ENCODE results near the gene PLCD3. TPM values are rescaled to one million over a fixed set of nuclear protein-coding genes. Genes with fewer than 3 reads are reported as not detected.

The PLCD3 gene
- total and polyA plus RNA-seq, 2 of the 13 experiments (the other 11 are each of a cell fraction or from before 2014, with no cell fraction given): 11.3 to 39.1 TPM

- 0 out of 2 replicates have a peak, but pooled peaks have one; percentile 39 for TF ChIP-seq THAP9 (CRISPR knock-in tag; IDR thresholded peaks at IDR 0.05; ENCODE audit: borderline replicate concordance)
- no peak for TF ChIP-seq CEBPB (IDR thresholded peaks at IDR 0.05; ENCODE audit: borderline replicate concordance, low read depth, low read length)
- TF ChIP-seq SNAPC4 (CRISPR knock-in tag; IDR thresholded peaks at IDR 0.05): no peak
- peak; percentile 17; the same call in 1 of the 2 replicates for TF ChIP-seq KDM2A (CRISPR knock-in tag; IDR thresholded peaks at IDR 0.05; ENCODE audit: borderline replicate concordance, low read depth)
- 0 out of 2 replicates have a peak, but pooled peaks have one; percentile 66 for TF ChIP-seq ARNT2 (CRISPR knock-in tag; IDR thresholded peaks at IDR 0.05; ENCODE audit: low read depth)
- peak; percentile 46; the same call in 1 of the 2 replicates for TF ChIP-seq SSRP1 (CRISPR knock-in tag; IDR thresholded peaks at IDR 0.05)
- 0 out of 2 replicates have a peak, but pooled peaks have one; percentile 31 for TF ChIP-seq ZNF800 (CRISPR knock-in tag; IDR thresholded peaks at IDR 0.05)
- TF ChIP-seq RFXANK (CRISPR knock-in tag; IDR thresholded peaks at IDR 0.05): peak; percentile 22; the same call in 1 of the 2 replicates
- TF ChIP-seq ATF6 (CRISPR knock-in tag; conservative IDR thresholded peaks at IDR 0.05): 0 out of 2 replicates have a peak, but pooled peaks have one; percentile 26
- peak; percentile 44; the same call in 1 of the 2 replicates for TF ChIP-seq SOX5 (CRISPR knock-in tag; IDR thresholded peaks at IDR 0.05; ENCODE audit: borderline replicate concordance)
- TF ChIP-seq ZNF256 (CRISPR knock-in tag; conservative IDR thresholded peaks at IDR 0.05): peak; percentile 62; the same call in 1 of the 2 replicates
- peak; percentile 71; the same call in 1 of the 2 replicates for TF ChIP-seq SALL2 (CRISPR knock-in tag; IDR thresholded peaks at IDR 0.05)
- peak; percentile 79; the same call in 1 of the 2 replicates for TF ChIP-seq ZNF790 (CRISPR knock-in tag; IDR thresholded peaks at IDR 0.05; ENCODE audit: borderline replicate concordance)
- peak; percentile 68; the same call in 1 of the 2 replicates for TF ChIP-seq CHD2 (IDR thresholded peaks at IDR 0.05; ENCODE audit: low read depth, low read length)
- TF ChIP-seq DRAP1 (CRISPR knock-in tag; IDR thresholded peaks at IDR 0.05): peak; percentile 74
- no peak for TF ChIP-seq ONECUT2 (CRISPR knock-in tag; IDR thresholded peaks at IDR 0.05)
- peak; percentile 64; the same call in 1 of the 2 replicates for TF ChIP-seq ZNF768 (CRISPR knock-in tag; IDR thresholded peaks at IDR 0.05)
Observed at GRCh38 chr17:45149037-45149668, 16.8 kb upstream of the PLCD3 start (continued).
